Heart right ventricle (tissue), 16 donors: ENCODE results near the gene CA5B. TPM values are rescaled to one million over a fixed set of nuclear protein-coding genes. Genes with fewer than 3 reads are reported as not detected.
"Not testable (repeated sequence)": the region's sequence is repeated elsewhere in the genome, so short reads cannot be mapped to it uniquely, and the experiment has no call there.

Experiments
- ATAC-seq, 8 donors: fragments of 200-7000 bp; cut with Tn5 transposase; one replicate each; pipeline ENCODE4 v1.9.1; 2020; ENCODE audit warnings: mild to moderate bottlenecking in 8 of 8, moderate library complexity in 8 of 8, moderate number of reproducible peaks in 1 of 8
- DNase-seq, 2 donors: peaks; one replicate each; pipeline ENCODE4 v3.0.0-alpha.2; 2020
- H3K27ac ChIP-seq, 10 donors: fragments of 200-600 bp; sonication (generic) in 2 of 10; one replicate each; pipeline versions ENCODE4 v1.5.0 to v1.8.0; 2020 to 2022; ENCODE audit warnings: mild to moderate bottlenecking in 3 of 10
- H3K27me3 ChIP-seq, 7 donors: fragments of 200-600 bp; one replicate each; pipeline ENCODE4 v1.8.0; 2021 to 2022; ENCODE audit warnings: mild to moderate bottlenecking in 2 of 7
- H3K36me3 ChIP-seq, 9 donors: fragments of 200-600 bp; sonication (generic) in 1 of 9; one replicate each; pipeline versions ENCODE4 v1.5.0 to v1.8.0; 2020 to 2022; ENCODE audit warnings: mild to moderate bottlenecking in 2 of 9
- H3K4me1 ChIP-seq, 9 donors: fragments of 200-600 bp; sonication (generic) in 1 of 9; one replicate each; pipeline versions ENCODE4 v1.5.0 to v1.8.0; 2020 to 2022; ENCODE audit warnings: mild to moderate bottlenecking in 4 of 9
- H3K4me3 ChIP-seq, 10 donors: fragments of 200-600 bp; sonication (generic) in 2 of 10; one replicate each; pipeline versions ENCODE4 v1.5.0 to v1.8.0; 2020 to 2022; ENCODE audit warnings: mild to moderate bottlenecking in 7 of 10, moderate library complexity in 2 of 10
- H3K9me3 ChIP-seq, 11 donors: fragments of 200-600 bp in 10 of 11; sonication (generic) in 2 of 11; one replicate each; pipeline versions ENCODE4 v1.5.0 to v1.8.0; 2013 to 2022; ENCODE audit warnings: mild to moderate bottlenecking in 2 of 11, control low read depth in 1 of 11, moderate library complexity in 1 of 11
- CTCF ChIP-seq, 9 donors: fragments of 200-600 bp; sonication (generic) in 2 of 9; IDR thresholded peaks; one replicate each; pipeline versions ENCODE4 v1.5.0 to v1.8.0; 2021 to 2022; ENCODE audit warnings: antibody characterized with exemption in 9 of 9, mild to moderate bottlenecking in 5 of 9, moderate library complexity in 1 of 9
- WGBS, 2 donors: extraction: QIAGEN DNeasy Blood & Tissue Kit; methylation state at CpG; one replicate each; pipeline ENCODE4 v1.1.7; 2013; ENCODE audit warnings: inconsistent platforms in 1 of 2; 5-methylcytosine and 5-hydroxymethylcytosine counted together
- intact Hi-C, 10 donors: fragments of 100-400 bp; cut with DNase I; formaldehyde crosslinking; loops; one replicate each; pipeline versions ENCODE4 v1.11.1 to v1.14.2; 2022
- polyA plus RNA-seq, 2 donors: library from polyadenylated mRNA; stranded (reverse); fragments of 200-250 nt; gene quantifications; one replicate each; pipeline ENCODE4 v1.2.3, GENCODE V29; 2013
- total RNA-seq, 10 donors: library from RNA; stranded (reverse); fragmentation: NEBNext Ultra II Directional in 3 of 10; extraction: Animal tissue kit (Norgen Biotek cat#: 25700) in 3 of 10; gene quantifications; one replicate each; pipeline versions ENCODE4 v1.2.1 to v1.2.4, GENCODE V29; 2021 to 2023
- donor health status: Arrhythmogenic right ventricular cardiomyopathy.
- donor health status: ischemic (EF 13 %, LVEDD 7.1; RV severe dilation, severe dysfunction).
- donor health status: healthy with polysubstance abuse.
- donor health status: DM: no; HTN: yes; CAD: no.
- donor health status: DM: no; HTN: no; CAD: no.
- donor health status: ischemic (EF 25% LVEDD 6.9; RV normal size, moderate dysfunction).
- donor health status: ischemic (EF 25% LVEDD 5.7; RV mildly dilated, moderate dysfunction).
- donor health status: healthy.
- donor health status: DM: yes; HTN: yes; CAD: no.
- donor health status: Ischemic cardiomyopathy.
- donor health status: ischemic (EF 35%, LVEDD 5.7; RV mildly dilated, moderate dysfunction).
- donor health status: nonischemic (EF 11% LVEDD 7.7; RV severe dilation, severe dysfunction).
- donor health status: DM: yes; HTN: yes; CAD: no.
- donor health status: PGD.
- donor health status: ischemic (EF 29% LVEDD 5.4; RV normal size, mild dysfunction).
- donor health status: nonischemic (EF 23%, LVEDD 6.1; RV moderate dilation, normal function).

The CA5B gene
- total and polyA plus RNA-seq, 12 donors, result 0.77 to 4.9 (median 3.2) TPM

- ATAC-seq (no peak), DNase-seq (no peak)
- Histone ChIP-seq H3K4me3 (no peak overlapping the region), H3K27me3 (no peaks in the 10 kb centered on the region), H3K9me3 (no peaks in the 10 kb centered on the region), H3K4me1 (peaks cover 0 to 15% (median 0%) of the 10 kb centered on the region in 9 donors), H3K36me3 (peaks cover 0 to 94% (median 0%) of the 10 kb centered on the region in 9 donors), H3K27ac (no peak overlapping the region)
- no peak for TF ChIP-seq CTCF (IDR thresholded peaks at IDR 0.05)
- WGBS, 2 donors, result 77 to 86% methylated on average over 14 of the region's 14 CpGs
- intact Hi-C loops, result no loop called here
Measured at GRCh38 chrX:15820106-15821073, 82.3 kb downstream of the CA5B start.

DNA sequence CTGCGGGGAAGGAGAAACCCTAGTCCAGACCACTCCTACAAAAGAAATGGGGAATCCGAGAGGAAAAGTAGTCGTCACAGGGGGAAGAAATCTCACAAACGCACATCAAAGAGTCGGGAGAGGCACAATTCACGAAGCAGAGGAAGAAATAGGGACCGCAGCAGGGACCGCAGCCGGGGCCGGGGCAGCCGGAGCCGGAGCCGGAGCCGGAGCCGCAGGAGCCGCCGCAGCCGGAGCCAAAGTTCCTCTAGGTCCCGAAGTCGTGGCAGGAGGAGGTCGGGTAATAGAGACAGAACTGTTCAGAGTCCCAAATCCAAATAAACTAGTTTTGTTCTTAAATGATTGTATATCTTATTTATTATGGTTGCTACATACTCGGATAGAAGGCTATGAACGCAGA lies 84.9 kb downstream of the CA5B start:
- no peaks in the 10 kb centered on the region for H3K9me3 ChIP-seq
- 94 to 96% methylated on average over 23 of the region's 23 CpGs for WGBS, 2 donors
- ATAC-seq, result no peak

GRCh38 chrX:15825936-15826335 lies 87.9 kb downstream of the CA5B start:
- Histone ChIP-seq H3K4me1 (no peaks in the 10 kb centered on the region), H3K9me3 (no peaks in the 10 kb centered on the region), H3K36me3 (peaks cover 0 to 90% (median 0%) of the 10 kb centered on the region in 9 donors), H3K4me3 (no peak overlapping the region), H3K27ac (no peak overlapping the region), H3K27me3 (no peaks in the 10 kb centered on the region)
- no peak for TF ChIP-seq CTCF (IDR thresholded peaks at IDR 0.05)
- no peak for ATAC-seq
- no peak for DNase-seq
- intact Hi-C loops, result no loop called here
- 73 to 75% methylated on average over 5 of the region's 5 CpGs for WGBS, 2 donors

More for the DNA sequence above, 84.9 kb downstream of the CA5B start:
- H3K4me1 ChIP-seq, result no peaks in the 10 kb centered on the region
- no peak for DNase-seq
- no peak for TF ChIP-seq CTCF (IDR thresholded peaks at IDR 0.05)
- no peak overlapping the region for H3K4me3 ChIP-seq
- no peaks in the 10 kb centered on the region for H3K27me3 ChIP-seq
- H3K36me3 ChIP-seq, result peaks cover 0 to 93% (median 0%) of the 10 kb centered on the region in 9 donors
- intact Hi-C loops, result no loop called here
- H3K27ac ChIP-seq, result no peak overlapping the region

GRCh38 chrX:15829217-15829616 lies 91.1 kb downstream of the CA5B start:
- no peak overlapping the region for H3K27ac ChIP-seq
- no peak overlapping the region for H3K4me3 ChIP-seq
- TF ChIP-seq CTCF (IDR thresholded peaks at IDR 0.05), result no peak
- H3K4me1 ChIP-seq, result peaks cover 0 to 5% (median 0%) of the 10 kb centered on the region in 9 donors
- H3K36me3 ChIP-seq, result peaks cover 0 to 62% (median 0%) of the 10 kb centered on the region in 9 donors
- intact Hi-C loops, result no loop called here
- no peak for DNase-seq
- WGBS, 2 donors, result 65 to 67% methylated on average over 1 of the region's 1 CpG
- H3K27me3 ChIP-seq, result no peaks in the 10 kb centered on the region
- H3K9me3 ChIP-seq, result no peaks in the 10 kb centered on the region
- no peak for ATAC-seq

DNA sequence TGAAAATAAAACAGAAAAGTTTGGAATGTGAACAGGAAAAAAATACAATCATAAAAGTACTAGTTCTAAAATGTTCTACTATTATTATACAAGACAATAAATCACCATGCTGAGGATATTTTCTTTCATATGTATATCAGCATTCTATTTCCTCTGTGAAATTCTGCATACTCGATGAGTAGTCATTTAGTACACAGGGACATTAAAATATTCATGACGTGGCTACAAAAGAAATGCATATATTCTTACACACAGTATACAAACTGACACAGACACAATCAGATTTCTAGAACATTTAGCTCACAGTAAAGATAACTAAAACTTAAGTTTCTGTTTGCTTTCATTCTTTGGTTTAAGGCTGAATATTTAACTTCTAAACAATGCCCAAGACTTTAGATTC lies 93.3 kb downstream of the CA5B start:
- peaks cover 0 to 45% (median 0%) of the 10 kb centered on the region in 9 donors for H3K36me3 ChIP-seq
- ATAC-seq, intact Hi-C loops, H3K4me3 ChIP-seq, H3K27me3 ChIP-seq, H3K9me3 ChIP-seq, H3K4me1 ChIP-seq, DNase-seq, H3K27ac ChIP-seq: not testable (repeated sequence)
- 100% methylated on average over 1 of the region's 2 CpGs; no CpG with 5 or more reads in 1 of the 2 donors for WGBS, 2 donors
